ENCODE results near the gene RPS6KC1.
"Not testable (repeated sequence)": the region's sequence is repeated elsewhere in the genome, so short reads cannot be mapped to it uniquely, and the experiment has no call there.

The RPS6KC1 gene

DNA sequence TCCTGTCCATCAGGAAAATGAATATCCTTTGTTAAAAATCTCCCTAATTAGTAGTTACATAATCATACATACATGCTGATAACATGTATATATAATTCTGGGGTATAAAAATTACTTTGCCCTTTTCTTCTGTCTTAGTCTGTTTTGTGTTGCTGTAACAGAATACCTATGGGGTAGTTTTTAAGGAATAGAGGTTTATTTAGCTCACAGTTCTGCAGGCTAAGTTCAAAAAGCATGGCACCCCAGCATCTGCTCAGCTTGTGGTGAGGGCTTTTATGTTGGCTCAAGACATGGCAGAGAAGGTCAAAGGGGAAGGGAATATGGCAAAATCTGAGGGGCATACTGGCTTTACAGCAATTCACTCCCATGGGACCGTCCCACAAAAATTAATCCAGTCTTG lies 16.3 kb upstream of the RPS6KC1 start:
- H3K27ac ChIP-seq (ENCODE audit: low read depth, low read length) = no peak overlapping the region
- H3K9ac ChIP-seq (ENCODE audit: low read depth, low read length) = no peak overlapping the region
- H3K4me1 ChIP-seq (ENCODE audit: insufficient read depth, low read length) = no peaks in the 10 kb centered on the region
- no peaks in the 10 kb centered on the region for H3K36me3 ChIP-seq (ENCODE audit: insufficient read depth, low read length)
- no peaks in the 10 kb centered on the region for H3K27me3 ChIP-seq (ENCODE audit: insufficient read depth, low read length)
- H3K4me3 ChIP-seq (ENCODE audit: low read length) = no peak overlapping the region
- H3K9me3 ChIP-seq (ENCODE audit: insufficient read depth, low read depth, low read length) = 0 out of 2 replicates have a peak, but pooled peaks cover 2% of the 10 kb centered on the region
- 98% methylated on average over 1 of the region's 1 CpG for WGBS

DNA sequence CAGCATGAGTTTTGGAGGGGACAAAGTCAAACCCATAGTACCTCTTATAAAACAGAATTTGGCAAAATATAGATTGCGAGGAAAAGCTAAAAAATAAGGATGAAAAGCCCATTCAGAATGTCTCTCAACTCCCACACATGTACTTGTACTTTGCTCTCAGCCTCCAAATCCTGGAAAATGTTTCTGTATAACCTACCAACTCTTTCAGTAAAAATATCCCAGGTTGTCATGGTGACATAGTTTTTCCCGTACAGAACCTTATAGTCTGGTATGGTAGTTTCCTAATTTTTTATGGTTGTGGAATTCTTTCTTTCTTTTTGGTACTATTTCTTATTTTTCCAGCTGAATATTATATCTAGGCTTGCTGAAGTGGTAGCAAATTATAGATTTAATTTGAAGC lies 15.5 kb upstream of the RPS6KC1 start:
- no peaks in the 10 kb centered on the region for H3K36me3 ChIP-seq (ENCODE audit: insufficient read depth, low read length)
- 100% methylated on average over 1 of the region's 2 CpGs for WGBS
- H3K9me3 ChIP-seq (ENCODE audit: insufficient read depth, low read depth, low read length) = 0 out of 2 replicates have a peak, but pooled peaks cover 2% of the 10 kb centered on the region
- no peaks in the 10 kb centered on the region for H3K4me1 ChIP-seq (ENCODE audit: insufficient read depth, low read length)
- H3K4me3 ChIP-seq (ENCODE audit: low read length) = no peak overlapping the region
- H3K27ac ChIP-seq (ENCODE audit: low read depth, low read length) = no peak overlapping the region
- no peaks in the 10 kb centered on the region for H3K27me3 ChIP-seq (ENCODE audit: insufficient read depth, low read length)
- H3K9ac ChIP-seq (ENCODE audit: low read depth, low read length) = no peak overlapping the region

DNA sequence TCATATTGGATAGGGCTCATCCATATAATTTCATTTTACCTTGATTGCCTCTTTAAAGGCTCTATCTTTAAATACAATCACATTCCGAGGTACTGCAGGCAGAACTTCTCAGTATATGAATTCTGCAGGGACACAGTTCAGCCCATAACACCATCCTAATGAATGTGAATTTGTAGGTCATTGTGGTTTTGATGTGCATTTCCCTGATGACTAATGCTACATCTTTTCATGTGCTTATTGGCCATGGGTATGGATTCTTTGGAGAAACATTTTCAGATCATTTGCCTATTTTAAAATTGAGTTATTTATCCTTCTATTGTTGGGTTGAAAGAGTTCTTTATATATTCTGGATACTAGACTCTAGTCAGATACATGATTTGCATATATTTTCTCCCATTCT lies 9.6 kb upstream of the RPS6KC1 start:
- no peak overlapping the region for H3K27ac ChIP-seq (ENCODE audit: low read depth, low read length)
- 63% methylated on average over 1 of the region's 1 CpG for WGBS
- peaks cover 10% of the 10 kb centered on the region; the same call in 1 of the 2 replicates for H3K4me1 ChIP-seq (ENCODE audit: insufficient read depth, low read length)
- no peaks in the 10 kb centered on the region for H3K36me3 ChIP-seq (ENCODE audit: insufficient read depth, low read length)
- H3K27me3 ChIP-seq (ENCODE audit: insufficient read depth, low read length) = no peaks in the 10 kb centered on the region
- no peak overlapping the region for H3K9ac ChIP-seq (ENCODE audit: low read depth, low read length)
- no peak overlapping the region for H3K4me3 ChIP-seq (ENCODE audit: low read length)
- no peaks in the 10 kb centered on the region for H3K9me3 ChIP-seq (ENCODE audit: insufficient read depth, low read depth, low read length)

DNA sequence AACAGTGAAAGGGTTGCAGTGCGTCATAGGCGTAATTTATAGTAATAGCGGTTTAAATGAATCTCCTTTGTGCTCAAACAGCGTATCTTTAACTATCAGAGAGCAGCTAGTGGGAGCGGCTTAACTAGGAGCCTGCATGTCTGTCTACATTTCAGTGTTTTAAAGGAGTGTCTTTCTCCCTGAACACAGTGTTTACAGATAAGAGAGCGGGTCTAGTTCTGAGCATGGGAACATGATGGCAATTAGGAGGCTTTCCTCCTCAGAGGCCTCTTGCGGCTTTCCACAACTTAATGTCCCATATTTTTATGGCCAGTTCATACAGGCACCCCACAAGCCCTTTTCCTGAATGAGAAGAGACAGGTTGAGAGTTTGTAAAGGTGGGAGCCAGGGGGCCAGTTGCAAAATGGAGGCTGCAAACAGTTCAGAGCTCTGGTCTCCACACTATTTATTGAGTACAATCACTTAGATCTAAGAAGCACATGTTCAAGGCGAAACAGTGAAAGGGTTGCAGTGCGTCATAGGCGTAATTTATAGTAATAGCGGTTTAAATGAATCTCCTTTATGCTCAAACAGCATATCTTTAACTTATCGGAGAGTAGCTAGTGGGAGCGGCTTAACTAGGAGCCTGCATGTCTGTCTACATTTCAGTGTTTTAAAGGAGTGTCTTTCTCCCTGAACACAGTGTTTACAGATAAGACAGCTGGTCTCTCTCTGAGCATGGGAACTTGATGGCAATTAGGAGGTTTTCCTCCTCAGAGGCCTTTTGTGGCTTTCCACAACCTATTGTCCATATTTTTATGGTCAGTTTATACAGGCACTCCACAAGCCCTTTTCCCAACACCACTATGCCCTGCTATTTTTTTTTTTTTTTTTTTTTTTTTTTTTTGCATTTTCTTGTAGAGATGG lies 5.5 kb upstream of the RPS6KC1 start:
- H3K27ac ChIP-seq (ENCODE audit: low read depth, low read length); H3K9me3 ChIP-seq (ENCODE audit: insufficient read depth, low read depth, low read length); H3K36me3 ChIP-seq (ENCODE audit: insufficient read depth, low read length); H3K27me3 ChIP-seq (ENCODE audit: insufficient read depth, low read length); H3K4me3 ChIP-seq (ENCODE audit: low read length); H3K9ac ChIP-seq (ENCODE audit: low read depth, low read length): not testable (repeated sequence)
- WGBS = 97% methylated on average over 13 of the region's 13 CpGs
- peaks cover 17% of the 10 kb centered on the region; the same call in 1 of the 2 replicates for H3K4me1 ChIP-seq (ENCODE audit: insufficient read depth, low read length)

DNA sequence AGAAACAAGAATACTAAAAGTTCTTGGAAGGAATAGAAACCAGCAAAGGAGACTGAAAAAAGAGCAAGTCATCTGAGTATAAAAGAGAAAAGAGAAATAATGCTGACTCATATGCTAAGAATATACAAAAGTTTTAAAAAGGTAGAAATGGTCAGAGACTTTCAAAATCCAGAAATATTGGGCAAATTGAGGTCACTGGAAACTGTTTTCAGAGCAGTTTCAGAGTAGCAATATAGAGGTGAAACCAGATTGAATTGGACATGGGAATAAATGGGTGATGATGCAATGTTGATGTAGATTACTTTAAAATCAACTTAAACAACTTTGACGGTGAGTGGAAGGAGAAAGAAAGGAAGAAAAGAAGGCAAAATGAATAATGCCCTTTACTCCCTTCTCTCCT lies 1.8 kb upstream of the RPS6KC1 start:
- H3K4me3 ChIP-seq (ENCODE audit: low read length) = no peak overlapping the region
- no peaks in the 10 kb centered on the region for H3K36me3 ChIP-seq (ENCODE audit: insufficient read depth, low read length)
- no peak overlapping the region for H3K9ac ChIP-seq (ENCODE audit: low read depth, low read length)
- no peaks in the 10 kb centered on the region for H3K27me3 ChIP-seq (ENCODE audit: insufficient read depth, low read length)
- no CpG with 5 or more reads among the region's 1 CpG for WGBS
- H3K9me3 ChIP-seq (ENCODE audit: insufficient read depth, low read depth, low read length) = no peaks in the 10 kb centered on the region; the same call in 1 of the 2 replicates
- H3K4me1 ChIP-seq (ENCODE audit: insufficient read depth, low read length) = peaks cover 14% of the 10 kb centered on the region; the same call in 1 of the 2 replicates
- no peak overlapping the region; the same call in 1 of the 2 replicates for H3K27ac ChIP-seq (ENCODE audit: low read depth, low read length)

DNA sequence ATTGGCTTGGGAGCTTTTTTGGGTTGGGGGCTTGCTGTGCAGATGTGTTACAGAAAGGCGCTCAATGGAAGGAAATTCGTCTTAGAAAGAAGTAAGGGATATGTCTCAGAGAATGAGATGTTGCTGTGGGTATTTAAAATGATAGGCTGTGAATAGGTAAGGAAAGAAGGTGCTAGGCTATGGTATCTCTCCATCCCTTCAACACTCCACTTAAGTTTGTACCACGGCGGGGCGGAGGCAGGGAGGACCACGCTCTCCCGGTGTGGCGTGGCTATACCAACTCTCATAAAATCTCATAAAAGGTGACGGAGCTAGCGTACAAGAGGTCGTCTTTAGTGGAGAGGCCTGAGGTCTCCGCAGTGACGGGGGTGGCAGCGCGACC lies 305 bp upstream of the RPS6KC1 start:
- H3K9me3 ChIP-seq (ENCODE audit: insufficient read depth, low read depth, low read length) = no peaks in the 10 kb centered on the region; the same call in 1 of the 2 replicates
- peak overlapping the region; percentile 69 for H3K27ac ChIP-seq (ENCODE audit: low read depth, low read length)
- H3K4me3 ChIP-seq (ENCODE audit: low read length) = peak overlapping the region; percentile 97
- H3K36me3 ChIP-seq (ENCODE audit: insufficient read depth, low read length) = no peaks in the 10 kb centered on the region
- H3K27me3 ChIP-seq (ENCODE audit: insufficient read depth, low read length) = no peaks in the 10 kb centered on the region
- WGBS = 51% methylated on average over 15 of the region's 15 CpGs
- H3K4me1 ChIP-seq (ENCODE audit: insufficient read depth, low read length) = peaks cover 14% of the 10 kb centered on the region
- H3K9ac ChIP-seq (ENCODE audit: low read depth, low read length) = peak overlapping the region; percentile 13; the same call in 1 of the 2 replicates

DNA sequence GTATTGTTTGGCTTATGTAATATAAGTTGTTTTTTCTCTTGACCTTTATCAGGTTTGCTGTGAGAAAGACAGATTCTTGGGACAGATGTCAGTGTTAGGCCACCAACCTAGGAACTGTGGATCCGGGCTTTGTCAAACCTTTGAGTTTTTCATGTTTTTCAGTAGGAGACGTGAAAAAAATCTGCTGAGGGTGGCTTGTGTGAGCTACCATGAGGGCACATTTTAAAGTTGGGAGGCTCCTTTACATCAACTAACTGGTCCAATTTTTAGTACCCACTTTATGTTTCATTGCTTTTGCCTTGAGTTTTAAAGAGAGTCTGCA lies 801 bp downstream of the RPS6KC1 start:
- WGBS = 37% methylated on average over 2 of the region's 2 CpGs
- Histone ChIP-seq H3K4me1 (ENCODE audit: insufficient read depth, low read length) (peaks cover 14% of the 10 kb centered on the region), H3K27ac (ENCODE audit: low read depth, low read length) (no peak overlapping the region), H3K36me3 (ENCODE audit: insufficient read depth, low read length) (no peaks in the 10 kb centered on the region), H3K9me3 (ENCODE audit: insufficient read depth, low read depth, low read length) (no peaks in the 10 kb centered on the region; the same call in 1 of the 2 replicates), H3K27me3 (ENCODE audit: insufficient read depth, low read length) (no peaks in the 10 kb centered on the region), H3K4me3 (ENCODE audit: low read length) (peak overlapping the region; percentile 97), H3K9ac (ENCODE audit: low read depth, low read length) (peak overlapping the region; percentile 57)

DNA sequence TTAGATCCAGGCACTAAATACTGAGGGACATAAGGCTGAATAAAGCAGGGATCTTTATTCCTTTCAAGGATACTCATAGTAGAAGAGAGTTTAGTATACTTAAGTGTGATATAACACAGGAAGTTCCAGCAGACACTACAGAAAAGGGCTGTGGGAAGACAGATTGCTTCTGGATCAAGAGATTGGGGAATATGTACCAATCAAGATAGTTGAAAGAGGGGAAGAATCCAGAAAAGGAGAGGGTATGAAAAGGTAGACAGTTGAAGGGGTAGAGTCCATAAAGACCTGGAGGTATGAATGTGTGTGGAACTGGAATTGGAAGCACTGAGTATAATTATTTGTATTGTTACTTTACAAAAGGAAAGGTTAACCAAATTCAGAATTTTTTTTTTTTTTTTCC lies 2.4 kb downstream of the RPS6KC1 start:
- Histone ChIP-seq H3K9me3 (ENCODE audit: insufficient read depth, low read depth, low read length) (peaks cover under 1% of the 10 kb centered on the region; the same call in 1 of the 2 replicates), H3K27ac (ENCODE audit: low read depth, low read length) (no peak overlapping the region), H3K27me3 (ENCODE audit: insufficient read depth, low read length) (no peaks in the 10 kb centered on the region), H3K36me3 (ENCODE audit: insufficient read depth, low read length) (no peaks in the 10 kb centered on the region), H3K4me3 (ENCODE audit: low read length) (no peak overlapping the region), H3K4me1 (ENCODE audit: insufficient read depth, low read length) (peaks cover 14% of the 10 kb centered on the region), H3K9ac (ENCODE audit: low read depth, low read length) (no peak overlapping the region)

DNA sequence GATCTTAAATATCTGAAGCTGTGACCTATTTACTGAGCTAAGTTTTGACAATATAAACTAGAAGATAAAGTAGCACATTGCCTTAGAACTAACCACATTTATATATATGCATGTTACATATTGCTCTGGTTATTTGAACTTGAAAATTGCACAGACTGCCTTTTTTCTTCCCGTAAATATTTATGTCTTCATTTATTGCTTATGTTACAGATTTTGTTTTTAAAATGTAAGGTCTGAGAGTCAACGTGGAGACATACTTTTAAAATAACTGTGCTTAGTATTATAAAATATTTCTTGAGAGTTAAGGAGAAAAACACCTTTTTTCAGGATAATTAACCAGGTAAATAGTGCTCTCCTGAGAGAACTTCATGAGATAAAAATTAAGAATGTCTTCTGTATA lies 3.1 kb downstream of the RPS6KC1 start:
- no peaks in the 10 kb centered on the region for H3K36me3 ChIP-seq (ENCODE audit: insufficient read depth, low read length)
- no peak overlapping the region for H3K27ac ChIP-seq (ENCODE audit: low read depth, low read length)
- H3K4me1 ChIP-seq (ENCODE audit: insufficient read depth, low read length) = peaks cover 9% of the 10 kb centered on the region
- H3K4me3 ChIP-seq (ENCODE audit: low read length) = no peak overlapping the region
- no peaks in the 10 kb centered on the region for H3K27me3 ChIP-seq (ENCODE audit: insufficient read depth, low read length)
- H3K9ac ChIP-seq (ENCODE audit: low read depth, low read length) = no peak overlapping the region
- WGBS = no CpG with 5 or more reads among the region's 2 CpGs
- H3K9me3 ChIP-seq (ENCODE audit: insufficient read depth, low read depth, low read length) = peaks cover 7% of the 10 kb centered on the region

DNA sequence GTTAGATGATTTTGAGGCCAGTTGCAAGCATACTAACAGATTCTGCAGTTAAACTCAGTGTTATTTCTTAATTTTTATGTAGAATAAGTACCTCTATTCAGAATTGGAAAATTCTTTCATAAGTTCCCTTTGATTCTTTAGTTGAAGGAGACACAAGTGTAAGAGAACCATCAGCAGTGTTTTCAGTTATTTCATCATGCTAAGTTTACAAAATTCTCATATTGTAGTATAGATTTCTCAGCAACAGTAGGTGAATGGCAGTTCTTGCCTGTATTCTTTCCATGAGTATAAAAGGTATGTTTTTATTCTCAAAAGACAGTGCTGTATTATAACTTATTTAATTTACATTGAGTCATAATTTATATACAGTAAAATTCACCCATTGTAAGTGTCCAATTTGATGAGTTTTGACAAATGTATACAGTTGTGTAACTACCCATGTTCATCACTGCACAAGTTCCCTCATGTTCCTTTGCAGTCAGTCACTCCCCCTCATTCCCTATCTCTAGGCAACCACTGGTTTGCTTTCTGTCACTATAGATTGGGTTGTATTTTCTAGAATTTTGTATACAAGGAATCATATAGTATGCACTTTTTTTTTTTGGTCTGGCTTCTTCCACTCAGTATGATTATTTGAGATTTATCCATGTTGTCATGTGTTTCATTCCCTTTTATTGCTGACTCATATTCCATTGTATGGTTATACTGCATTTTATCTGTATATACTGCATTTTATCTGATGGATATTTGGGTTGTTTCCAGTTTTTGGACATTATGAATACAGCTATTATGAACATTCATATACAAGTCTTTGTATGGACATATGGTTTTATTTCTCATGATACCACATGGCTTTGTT lies 3.9 kb downstream of the RPS6KC1 start:
- peaks cover 6% of the 10 kb centered on the region for H3K4me1 ChIP-seq (ENCODE audit: insufficient read depth, low read length)
- no peaks in the 10 kb centered on the region for H3K27me3 ChIP-seq (ENCODE audit: insufficient read depth, low read length)
- H3K36me3 ChIP-seq (ENCODE audit: insufficient read depth, low read length) = no peaks in the 10 kb centered on the region
- no peak overlapping the region for H3K27ac ChIP-seq (ENCODE audit: low read depth, low read length)
- no peak overlapping the region for H3K4me3 ChIP-seq (ENCODE audit: low read length)
- no peak overlapping the region for H3K9ac ChIP-seq (ENCODE audit: low read depth, low read length)
- peaks cover 9% of the 10 kb centered on the region for H3K9me3 ChIP-seq (ENCODE audit: insufficient read depth, low read depth, low read length)

DNA sequence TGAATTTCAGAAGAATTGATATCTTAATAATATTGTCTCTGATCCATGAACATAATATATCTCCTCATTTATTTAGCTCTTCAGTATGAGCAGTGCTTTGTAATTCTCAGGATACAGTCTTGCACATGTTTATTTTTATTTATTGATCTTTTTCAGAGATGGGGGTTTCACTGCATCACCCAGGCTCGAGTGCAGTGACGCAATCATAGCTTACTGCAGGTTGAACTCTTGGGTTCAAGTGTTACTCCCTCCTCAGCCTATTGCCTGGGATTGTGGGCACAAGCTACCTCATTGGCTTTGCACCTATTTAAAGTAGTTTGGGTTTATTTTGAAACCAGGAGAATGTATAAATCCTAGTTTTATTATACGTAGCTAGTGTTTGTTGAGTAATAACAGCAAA lies 4.7 kb downstream of the RPS6KC1 start:
- Histone ChIP-seq H3K36me3 (ENCODE audit: insufficient read depth, low read length) (no peaks in the 10 kb centered on the region), H3K27me3 (ENCODE audit: insufficient read depth, low read length) (no peaks in the 10 kb centered on the region), H3K4me3 (ENCODE audit: low read length) (no peak overlapping the region), H3K9me3 (ENCODE audit: insufficient read depth, low read depth, low read length) (peaks cover 9% of the 10 kb centered on the region), H3K9ac (ENCODE audit: low read depth, low read length) (no peak overlapping the region), H3K4me1 (ENCODE audit: insufficient read depth, low read length) (peaks cover 6% of the 10 kb centered on the region), H3K27ac (ENCODE audit: low read depth, low read length) (no peak overlapping the region)
- WGBS = 98% methylated on average over 3 of the region's 3 CpGs
